Thoracic aorta (tissue), 2 donors: Measurements from ENCODE around the gene RNF125. TPM values are rescaled to one million over a fixed set of nuclear protein-coding genes. Genes with fewer than 3 reads are reported as not detected.

Source experiments
- ATAC-seq: fragments of 150-250 bp; one replicate; pipeline ENCODE4 v1.8.0; 2017; ENCODE audit warnings: low read depth; ENCODE audit not compliant: insufficient number of reproducible peaks, low FRiP score
- DNase-seq: peaks from one replicate; pipeline ENCODE4 v3.0.0-alpha.2; 2020; ENCODE audit warnings: low spot score
- H3K27ac ChIP-seq, 2 donors: fragments of 200-600 bp; sonication (generic); 1 replicate in 1 of 2; 2 replicates in 1 of 2; pipeline ENCODE4 v1.5.1; 2016; ENCODE audit warnings: mild to moderate bottlenecking in 2 of 2, moderate library complexity in 2 of 2
- H3K27me3 ChIP-seq: fragments of 200-600 bp; sonication (generic); replicated peaks from 2 replicates; pipeline ENCODE4 v1.6.0; 2016; ENCODE audit warnings: mild to moderate bottlenecking; ENCODE audit not compliant: insufficient read depth
- H3K36me3 ChIP-seq: fragments of 200-600 bp; sonication (generic); one replicate; pipeline ENCODE4 v1.5.1; 2016
- H3K4me1 ChIP-seq, 2 donors: fragments of 200-600 bp; sonication (generic); 1 replicate in 1 of 2; 2 replicates in 1 of 2; pipeline versions ENCODE4 v1.5.1 to v1.6.0; 2016; ENCODE audit warnings: low read depth in 2 of 2, mild to moderate bottlenecking in 1 of 2; ENCODE audit not compliant: control insufficient read depth in 1 of 2
- H3K4me3 ChIP-seq: fragments of 200-600 bp; sonication (generic); 2 replicates; pipeline ENCODE4 v1.5.1; 2016; ENCODE audit warnings: mild to moderate bottlenecking
- H3K9me3 ChIP-seq: fragments of 200-600 bp; sonication (generic); 2 replicates; pipeline ENCODE4 v1.5.1; 2016
- CTCF ChIP-seq: fragments of 200-600 bp; sonication (generic); IDR thresholded peaks from one replicate; pipeline ENCODE4 v1.5.1; 2019; ENCODE audit warnings: antibody characterized with exemption
- total RNA-seq, 2 donors: library from RNA; depleted of rRNA; stranded (reverse); fragments of >200 nt; gene quantifications; one replicate each; pipeline versions ENCODE4 v1.1.0 to v1.2.3, GENCODE V29; 2016

Gene RNF125
- total RNA-seq, 2 donors from 2014 or later: 2.2 to 4.6 TPM

DNA sequence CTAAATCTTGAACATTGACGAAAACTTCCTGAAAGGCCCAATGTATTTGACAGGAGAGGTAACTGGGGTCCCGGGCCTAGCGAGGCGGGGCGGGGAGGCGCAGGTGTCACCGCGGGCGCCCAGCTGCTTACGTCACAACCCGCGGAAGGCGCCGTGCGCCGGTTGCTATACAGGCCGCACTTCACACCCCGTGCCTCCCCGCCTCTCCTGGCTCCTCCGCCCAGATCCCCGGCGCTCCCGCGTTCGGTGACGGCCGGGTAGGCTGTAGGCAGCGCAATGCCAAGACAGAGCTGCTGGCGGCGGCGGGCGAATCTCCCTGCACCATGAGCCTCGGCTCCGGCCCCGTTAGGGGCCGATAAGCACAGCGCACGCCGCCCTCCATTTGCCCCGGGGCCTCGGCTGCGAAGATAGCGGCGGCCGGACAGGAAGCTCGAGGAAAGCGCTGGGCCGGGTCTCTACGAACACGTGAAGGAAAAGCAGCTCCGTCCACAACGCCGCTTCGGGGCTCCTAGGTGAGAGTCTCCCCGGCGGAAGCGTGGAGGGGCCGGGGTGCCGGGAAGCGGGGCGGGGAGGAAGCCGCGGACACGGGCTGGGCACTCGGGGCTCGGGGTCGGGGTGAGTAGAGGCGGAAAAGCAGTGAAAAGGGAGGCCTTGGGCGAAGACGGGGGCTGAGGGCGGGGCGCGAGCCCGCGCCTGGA is 73.2 kb downstream of the RNF125 start, which contains the start of gene RNF138:
TSS of gene RNF138 (plus strand) at position 151 of the 698 bp plus-strand sequence. CDS start 903 bp downstream, outside the sequence.
- Histone ChIP-seq H3K36me3 (no peaks in the 10 kb centered on the region), H3K4me1 (peaks cover 15 to 17% of the 10 kb centered on the region in 2 donors), H3K27ac (peak within 1 kb of the TSS; percentile 99 to 100), H3K4me3 (peak within 1 kb of the TSS; percentile 95), H3K9me3 (no peaks in the 10 kb centered on the region), H3K27me3 (no peaks in the 10 kb centered on the region)
- peak; percentile 47 for ATAC-seq
- no peak for TF ChIP-seq CTCF
- DNase-seq: peak; percentile 39

DNA sequence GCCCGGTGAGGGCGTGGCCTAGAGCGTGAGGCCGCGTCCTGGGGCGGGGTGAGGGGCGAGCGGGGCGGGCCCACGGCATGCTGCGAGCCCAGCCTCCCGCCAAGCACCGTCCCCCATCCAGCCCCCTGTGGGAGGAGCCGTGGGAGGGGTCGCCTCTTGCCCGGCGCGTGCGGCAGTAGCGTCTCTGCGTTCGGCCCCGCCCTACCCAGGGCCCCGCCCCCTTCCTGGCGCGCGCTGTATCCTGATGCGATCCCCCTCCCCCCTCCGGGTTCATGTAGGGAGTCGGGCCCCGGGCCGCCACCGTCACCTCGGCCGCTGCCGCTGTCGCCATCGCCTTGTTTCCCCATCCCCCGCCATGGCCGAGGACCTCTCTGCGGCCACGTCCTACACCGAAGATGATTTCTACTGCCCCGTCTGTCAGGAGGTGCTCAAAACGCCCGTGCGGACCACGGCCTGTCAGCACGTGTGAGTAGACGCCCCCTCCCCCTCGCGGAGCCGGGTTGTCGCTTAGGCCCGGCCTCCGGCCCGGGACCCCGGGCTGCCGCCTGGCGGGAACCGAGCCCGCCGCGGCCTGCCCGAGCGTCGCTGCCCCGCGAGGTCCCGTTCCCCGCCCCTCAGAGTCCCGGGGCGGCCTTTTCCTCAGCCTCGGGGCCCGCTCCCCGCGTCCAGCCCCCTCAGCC is 73.9 kb downstream of the RNF125 start:
- DNase-seq: peak; percentile 95
- peak; percentile 93 for ATAC-seq
- H3K27me3 ChIP-seq: no peaks in the 10 kb centered on the region
- peak overlapping the region; percentile 99 to 100 for H3K27ac ChIP-seq
- H3K9me3 ChIP-seq: no peaks in the 10 kb centered on the region
- H3K4me3 ChIP-seq: peak overlapping the region; percentile 95
- peaks cover 15 to 17% of the 10 kb centered on the region in 2 donors for H3K4me1 ChIP-seq
- H3K36me3 ChIP-seq: no peaks in the 10 kb centered on the region
- TF ChIP-seq CTCF: no peak

- no peak for ATAC-seq
- no peaks in the 10 kb centered on the region for H3K9me3 ChIP-seq
- DNase-seq: no peak
- TF ChIP-seq CTCF: no peak
- peaks cover 15 to 17% of the 10 kb centered on the region in 2 donors for H3K4me1 ChIP-seq
- peak overlapping the region; percentile 95 to 100 for H3K27ac ChIP-seq
- H3K27me3 ChIP-seq: no peaks in the 10 kb centered on the region
- H3K4me3 ChIP-seq: peak overlapping the region; percentile 95
- no peaks in the 10 kb centered on the region for H3K36me3 ChIP-seq
Observed at GRCh38 chr18:32093102-32093511, 74.5 kb downstream of the RNF125 start.

DNA sequence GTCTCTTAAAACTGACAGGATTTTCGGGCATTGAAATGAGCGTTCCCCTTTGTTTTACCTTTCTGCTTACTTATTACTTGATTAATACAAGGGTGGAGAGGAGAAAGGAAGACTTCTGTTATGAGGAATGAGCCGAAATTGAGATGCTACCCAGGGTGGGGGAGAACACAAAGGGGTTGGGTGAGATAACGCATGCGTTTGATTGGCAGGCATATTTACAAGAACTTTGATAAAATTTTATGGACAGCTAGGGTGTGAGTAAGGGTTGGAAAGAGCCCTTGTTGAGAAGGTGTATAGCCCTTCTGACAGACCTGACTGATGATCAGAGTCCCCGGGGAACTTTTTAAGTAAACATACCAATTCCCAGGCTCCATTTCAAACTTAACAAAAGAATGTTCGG is 74.9 kb downstream of the RNF125 start:
- no peak for TF ChIP-seq CTCF
- DNase-seq (no peak), ATAC-seq (no peak)

GRCh38 chr18:32095192-32095899 is 76.7 kb downstream of the RNF125 start:
- no peak overlapping the region for H3K27ac ChIP-seq
- no peaks in the 10 kb centered on the region for H3K9me3 ChIP-seq
- TF ChIP-seq CTCF: no peak
- H3K27me3 ChIP-seq: no peaks in the 10 kb centered on the region
- DNase-seq (no peak), ATAC-seq (no peak)
- H3K4me3 ChIP-seq: no peak overlapping the region
- H3K36me3 ChIP-seq: no peaks in the 10 kb centered on the region
- H3K4me1 ChIP-seq: peaks cover 17% of the 10 kb centered on the region in 2 donors

More for the DNA sequence above, 74.9 kb downstream of the RNF125 start:
- Histone ChIP-seq H3K36me3 (no peaks in the 10 kb centered on the region), H3K4me1 (peaks cover 15 to 17% of the 10 kb centered on the region in 2 donors), H3K9me3 (no peaks in the 10 kb centered on the region), H3K27ac (peak overlapping the region; percentile 95 to 100), H3K4me3 (peak overlapping the region; percentile 95), H3K27me3 (no peaks in the 10 kb centered on the region)
